Midbrain (tissue), 1 donor: ENCODE results near the gene ATP6V1F.
A peak's percentile ranks its signal among the peaks of the same experiment; 100 is the strongest.

Source experiments
- DNase-seq: peaks from one replicate; lab custom pipeline; 2025; lab: John Stamatoyannopoulos, UW

The ATP6V1F gene

GRCh38 chr7:128835790-128836641 lies 26.6 kb upstream of the ATP6V1F start:
- peak; percentile 42 for DNase-seq

- peak; percentile 55 for DNase-seq
These were observed 25.8 kb upstream of the ATP6V1F start for GRCh38 chr7:128836729-128837348.

GRCh38 chr7:128837521-128837921 lies 25.1 kb upstream of the ATP6V1F start:
- no peak for DNase-seq

GRCh38 chr7:128838109-128838779 lies 24.4 kb upstream of the ATP6V1F start:
- DNase-seq = no peak

GRCh38 chr7:128838981-128839731 lies 23.5 kb upstream of the ATP6V1F start:
- DNase-seq = no peak

- no peak for DNase-seq
These were observed 22.9 kb upstream of the ATP6V1F start for GRCh38 chr7:128839751-128840177.

GRCh38 chr7:128840326-128841170 lies 22.1 kb upstream of the ATP6V1F start:
- DNase-seq = no peak

- no peak for DNase-seq
These were observed 21.4 kb upstream of the ATP6V1F start for GRCh38 chr7:128841171-128841690.

- peak; percentile 6 for DNase-seq
These were observed 20.6 kb upstream of the ATP6V1F start for GRCh38 chr7:128841921-128842673.

- no peak for DNase-seq
These were observed 19.7 kb upstream of the ATP6V1F start for GRCh38 chr7:128842674-128843641.

GRCh38 chr7:128843938-128844621 lies 18.6 kb upstream of the ATP6V1F start:
- DNase-seq = no peak

GRCh38 chr7:128844777-128845311 lies 17.8 kb upstream of the ATP6V1F start:
- no peak for DNase-seq

- no peak for DNase-seq
These were observed 17.2 kb upstream of the ATP6V1F start for GRCh38 chr7:128845475-128845874.

GRCh38 chr7:128845987-128846386 lies 16.7 kb upstream of the ATP6V1F start:
- DNase-seq = no peak

GRCh38 chr7:128846781-128847444 lies 15.7 kb upstream of the ATP6V1F start:
- no peak for DNase-seq

GRCh38 chr7:128847721-128848211 lies 14.9 kb upstream of the ATP6V1F start:
- DNase-seq = no peak
